CD14-positive monocyte (primary cell): ENCODE results near the gene TGM5. TPM values are rescaled to one million over a fixed set of nuclear protein-coding genes. Genes with fewer than 3 reads are reported as not detected.

ENCODE experiments used
- DNase-seq, 3 donors: peaks; one replicate each; pipeline ENCODE4 v3.0.0-alpha.2; 2011 to 2022
- H2AFZ ChIP-seq: 2 replicates; pipeline ENCODE4 v1.6.0; 2012; ENCODE audit warnings: mild to moderate bottlenecking, low read depth, low read length, inconsistent platforms; ENCODE audit not compliant: insufficient read depth, poor library complexity, severe bottlenecking
- H3K27ac ChIP-seq, 2 donors: 1 replicate in 1 of 2; 2 replicates in 1 of 2; pipeline ENCODE4 v1.5.1; 2012 to 2013; ENCODE audit warnings: low read length in 2 of 2, control low read depth in 1 of 2, inconsistent platforms in 1 of 2, low read depth in 1 of 2, mild to moderate bottlenecking in 1 of 2
- H3K27me3 ChIP-seq, 2 donors: one replicate each; pipeline versions ENCODE4 v1.6.0 to v1.6.1; 2011 to 2013; ENCODE audit warnings: low read length in 2 of 2; ENCODE audit not compliant: control insufficient read depth in 2 of 2, insufficient read depth in 2 of 2
- H3K36me3 ChIP-seq, 2 donors: replicated peaks in 1 of 2; 1 replicate in 1 of 2; 2 replicates in 1 of 2; pipeline versions ENCODE4 v1.5.1 to v1.6.1; 2012 to 2013; ENCODE audit warnings: low read length in 2 of 2, control low read depth in 1 of 2, inconsistent platforms in 1 of 2, mild to moderate bottlenecking in 1 of 2; ENCODE audit not compliant: insufficient read depth in 2 of 2, control insufficient read depth in 1 of 2
- H3K4me1 ChIP-seq, 2 donors: 1 replicate in 1 of 2; 2 replicates in 1 of 2; pipeline versions ENCODE4 v1.5.1 to v1.6.1; 2012 to 2013; ENCODE audit warnings: low read length in 2 of 2, control low read depth in 1 of 2, inconsistent platforms in 1 of 2, mild to moderate bottlenecking in 1 of 2, moderate library complexity in 1 of 2; ENCODE audit not compliant: insufficient read depth in 2 of 2, control insufficient read depth in 1 of 2
- H3K4me2 ChIP-seq: replicated peaks from 2 replicates; pipeline ENCODE3; 2012; ENCODE audit warnings: low read length, moderate library complexity, mild to moderate bottlenecking; ENCODE audit not compliant: poor library complexity, severe bottlenecking; ENCODE audit errors: extremely low read depth
- H3K4me3 ChIP-seq, 3 experiments: fragments of 200-600 bp in 1 of 3; sonication (generic) in 1 of 3; replicated peaks in 1 of 3; 1 replicate in 2 of 3; 2 replicates in 1 of 3; pipeline ENCODE4 v1.5.1; 2011 to 2013; ENCODE audit warnings: low read length in 3 of 3, mild to moderate bottlenecking in 3 of 3, control low read depth in 2 of 3, low read depth in 2 of 3, inconsistent platforms in 1 of 3, moderate library complexity in 1 of 3
- H3K79me2 ChIP-seq: 2 replicates; pipeline ENCODE4 v1.6.0; 2012; ENCODE audit warnings: mild to moderate bottlenecking, control low read depth, inconsistent platforms, low read length, moderate library complexity; ENCODE audit not compliant: insufficient read depth
- H3K9ac ChIP-seq: 2 replicates; pipeline ENCODE4 v1.6.0; 2017; ENCODE audit warnings: low read length, mild to moderate bottlenecking; ENCODE audit not compliant: insufficient read depth, poor library complexity, severe bottlenecking
- H3K9me3 ChIP-seq, 2 donors: replicated peaks in 1 of 2; 1 replicate in 1 of 2; 2 replicates in 1 of 2; pipeline versions ENCODE4 v1.5.1 to v1.6.1; 2012 to 2013; ENCODE audit warnings: low read length in 2 of 2, control low read depth in 1 of 2; ENCODE audit not compliant: control insufficient read depth in 1 of 2, insufficient read depth in 1 of 2
- H4K20me1 ChIP-seq: 2 replicates; pipeline ENCODE4 v1.6.0; 2012; ENCODE audit warnings: mild to moderate bottlenecking, low read length, control low read depth, moderate library complexity; ENCODE audit not compliant: insufficient read depth
- H3K27ac Mint-ChIP-seq, 7 donors: one replicate each; pipeline ENCODE4 v1.8.0; 2020; ENCODE audit warnings: mild to moderate bottlenecking in 7 of 7, mixed read lengths in 7 of 7, moderate library complexity in 6 of 7, inconsistent platforms in 2 of 7
- H3K27me3 Mint-ChIP-seq, 3 donors: one replicate each; pipeline ENCODE4 v1.8.0; 2021 to 2022; ENCODE audit warnings: low read depth in 3 of 3, mild to moderate bottlenecking in 3 of 3, mixed read lengths in 3 of 3, moderate library complexity in 3 of 3, inconsistent platforms in 1 of 3
- H3K36me3 Mint-ChIP-seq, 2 donors: one replicate each; pipeline ENCODE4 v1.8.0; 2020; ENCODE audit warnings: mixed read lengths in 2 of 2, inconsistent platforms in 1 of 2, mild to moderate bottlenecking in 1 of 2
- H3K4me1 Mint-ChIP-seq: one replicate; pipeline ENCODE4 v1.8.0; 2020; ENCODE audit warnings: mild to moderate bottlenecking, mixed read lengths
- H3K4me3 Mint-ChIP-seq, 2 donors: one replicate each; pipeline ENCODE4 v1.8.0; 2020; ENCODE audit warnings: mild to moderate bottlenecking in 2 of 2, mixed read lengths in 2 of 2, moderate library complexity in 1 of 2
- H3K9me3 Mint-ChIP-seq, 7 donors: one replicate each; pipeline ENCODE4 v1.8.0; 2020 to 2022; ENCODE audit warnings: mixed read lengths in 7 of 7, mild to moderate bottlenecking in 6 of 7, moderate library complexity in 6 of 7, inconsistent platforms in 2 of 7
- CTCF ChIP-seq: fragments of 200-600 bp; IDR thresholded peaks from one replicate; pipeline ENCODE4 v1.8.0; 2022; ENCODE audit warnings: antibody characterized with exemption, mild to moderate bottlenecking
- WGBS: methylation state at CpG from one replicate; pipeline ENCODE4 v1.1.5; 2013; ENCODE audit warnings: missing lambda C conversion rate; ENCODE audit not compliant: insufficient coverage; 5-methylcytosine and 5-hydroxymethylcytosine counted together
- intact Hi-C, 2 donors: fragments of 100-400 bp; cut with micrococcal nuclease; formaldehyde crosslinking; loops; one replicate each; pipeline versions ENCODE4 v1.15.0 to v1.15.1; 2023
- polyA plus RNA-seq, 3 donors: library from polyadenylated mRNA; depleted of rRNA in 1 of 3; unstranded in 2 of 3; stranded (reverse) in 1 of 3; fragments of 300-500 nt in 2 of 3; fragments of >200 nt in 1 of 3; fragmentation: Illumina TruSeq in 2 of 3; gene quantifications; 1 replicate in 2 of 3; 2 replicates in 1 of 3; pipeline ENCODE4 v1.2.3, GENCODE V29; 2012 to 2021

TGM5 gene
- polyA plus RNA-seq, 3 donors = not detected

DNA sequence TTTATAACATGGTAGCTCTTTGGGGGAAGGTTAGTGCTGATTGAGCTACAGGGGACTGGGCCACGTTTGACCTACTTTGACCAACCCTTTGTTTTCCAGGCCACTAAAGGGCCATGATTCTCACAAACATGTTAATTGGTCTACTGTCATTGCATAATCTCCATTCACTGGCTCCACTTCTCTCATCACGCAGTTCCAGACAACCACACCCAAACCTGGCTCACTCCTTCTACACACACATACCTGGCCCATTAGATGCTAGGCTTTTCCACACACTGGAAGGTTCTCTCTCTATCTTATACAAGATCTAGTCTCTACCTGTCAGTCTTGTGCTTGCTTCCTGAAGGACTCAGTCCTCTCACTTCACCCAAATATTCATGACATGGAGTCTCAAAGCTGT is 15.9 kb downstream of the TGM5 start:
- H3K4me3 Mint-ChIP-seq = no peak overlapping the region
- no peak overlapping the region for H2AFZ ChIP-seq
- H3K27ac ChIP-seq = no peak overlapping the region
- no peak for TF ChIP-seq CTCF
- H3K4me1 ChIP-seq = peaks cover 10 to 11% of the 10 kb centered on the region in 2 donors
- 64% methylated on average over 1 of the region's 2 CpGs for WGBS
- H4K20me1 ChIP-seq = no peaks in the 10 kb centered on the region
- peaks cover 10 to 20% (median 15%) of the 10 kb centered on the region in 3 donors for H3K27me3 Mint-ChIP-seq
- H3K9ac ChIP-seq = no peak overlapping the region
- intact Hi-C loops = no loop called here
- no peaks in the 10 kb centered on the region for H3K36me3 Mint-ChIP-seq
- peak overlapping the region in 1 of 7 donors; percentile 1 for H3K27ac Mint-ChIP-seq
- no peak overlapping the region for H3K4me3 ChIP-seq
- H3K9me3 Mint-ChIP-seq = peaks cover 0 to 4% (median 0%) of the 10 kb centered on the region in 7 donors
- no peak overlapping the region for H3K4me2 ChIP-seq
- peaks cover 0 to 3% of the 10 kb centered on the region in 2 donors for H3K27me3 ChIP-seq
- H3K79me2 ChIP-seq = no peaks in the 10 kb centered on the region
- no peak for DNase-seq
- no peaks in the 10 kb centered on the region for H3K36me3 ChIP-seq
- no peaks in the 10 kb centered on the region for H3K9me3 ChIP-seq
- peaks cover 18% of the 10 kb centered on the region for H3K4me1 Mint-ChIP-seq

- Histone ChIP-seq H3K4me2 (no peak overlapping the region), H2AFZ (no peak overlapping the region), H3K27me3 (peaks cover 0 to 3% of the 10 kb centered on the region in 2 donors), H3K27ac (peak overlapping the region in 1 of 2 donors; percentile 18), H3K4me3 (no peak overlapping the region), H3K36me3 (no peaks in the 10 kb centered on the region), H3K4me1 (peaks cover 10 to 11% of the 10 kb centered on the region in 2 donors), H4K20me1 (no peaks in the 10 kb centered on the region), H3K79me2 (no peaks in the 10 kb centered on the region), H3K9me3 (no peaks in the 10 kb centered on the region), H3K9ac (no peak overlapping the region)
- Mint-ChIP-seq H3K27me3 (peaks cover 10 to 15% (median 14%) of the 10 kb centered on the region in 3 donors), H3K27ac (peak overlapping the region in 3 of 7 donors; percentile 30 to 70 (median 65)), H3K36me3 (no peaks in the 10 kb centered on the region), H3K9me3 (peaks cover 0 to 4% (median 0%) of the 10 kb centered on the region in 7 donors), H3K4me1 (peaks cover 18% of the 10 kb centered on the region), H3K4me3 (no peak overlapping the region)
- no peak for TF ChIP-seq CTCF
- DNase-seq = peak; percentile 43 to 85 (median 44)
- intact Hi-C loops = no loop called here
- 0% methylated on average over 4 of the region's 5 CpGs for WGBS
These were observed 17.0 kb downstream of the TGM5 start for GRCh38 chr15:43249699-43250203.
